ENCODE data around the gene PVRIG.
"Not testable (repeated sequence)": the region's sequence is repeated elsewhere in the genome, so short reads cannot be mapped to it uniquely, and the experiment has no call there.

PVRIG gene

GRCh38 chr7:100195222-100195621 is 24.5 kb upstream of the PVRIG start:
- DNase-seq (ENCODE audit: low read depth), result no peak

- not testable (repeated sequence) for DNase-seq (ENCODE audit: low read depth)
Measured at GRCh38 chr7:100195901-100196322, 23.8 kb upstream of the PVRIG start.

GRCh38 chr7:100198266-100198665 is 21.5 kb upstream of the PVRIG start:
- no peak for DNase-seq (ENCODE audit: low read depth)

- DNase-seq (ENCODE audit: low read depth), result no peak
Measured at GRCh38 chr7:100200693-100201092, 19.1 kb upstream of the PVRIG start.

GRCh38 chr7:100204454-100204853 is 15.3 kb upstream of the PVRIG start:
- no peak for DNase-seq (ENCODE audit: low read depth)

- no peak for DNase-seq (ENCODE audit: low read depth)
Measured at GRCh38 chr7:100208911-100209408, 10.8 kb upstream of the PVRIG start.

GRCh38 chr7:100209493-100209892 is 10.3 kb upstream of the PVRIG start:
- DNase-seq (ENCODE audit: low read depth), result no peak

- DNase-seq (ENCODE audit: low read depth), result no peak
Measured at GRCh38 chr7:100210805-100211204, 8.9 kb upstream of the PVRIG start.

- DNase-seq (ENCODE audit: low read depth), result peak; percentile 23
Measured at GRCh38 chr7:100211342-100211780, 8.4 kb upstream of the PVRIG start.

- no peak for DNase-seq (ENCODE audit: low read depth)
Measured at GRCh38 chr7:100212631-100213286, 7.0 kb upstream of the PVRIG start.

GRCh38 chr7:100213672-100214071 is 6.1 kb upstream of the PVRIG start:
- DNase-seq (ENCODE audit: low read depth), result no peak

GRCh38 chr7:100214356-100214755 is 5.4 kb upstream of the PVRIG start:
- not testable (repeated sequence) for DNase-seq (ENCODE audit: low read depth)

GRCh38 chr7:100215895-100216294 is 3.9 kb upstream of the PVRIG start:
- DNase-seq (ENCODE audit: low read depth), result no peak

- peak; percentile 71 for DNase-seq (ENCODE audit: low read depth)
Measured at GRCh38 chr7:100217934-100218333, 1.8 kb upstream of the PVRIG start.

- no peak for DNase-seq (ENCODE audit: low read depth)
Measured at GRCh38 chr7:100219271-100219737, 445 bp upstream of the PVRIG start.

- DNase-seq (ENCODE audit: low read depth), result no peak
Measured at GRCh38 chr7:100220586-100221230, 959 bp downstream of the PVRIG start.

- DNase-seq (ENCODE audit: low read depth), result peak; percentile 65
Measured at GRCh38 chr7:100221231-100221718, 1.5 kb downstream of the PVRIG start.

- peak; percentile 20 for DNase-seq (ENCODE audit: low read depth)
Measured at GRCh38 chr7:100221767-100222444, 2.2 kb downstream of the PVRIG start.

GRCh38 chr7:100222445-100223132 is 2.8 kb downstream of the PVRIG start:
- no peak for DNase-seq (ENCODE audit: low read depth)

- DNase-seq (ENCODE audit: low read depth), result not testable (repeated sequence)
Measured at GRCh38 chr7:100223376-100223927, 3.7 kb downstream of the PVRIG start.

GRCh38 chr7:100224891-100225290 is 5.1 kb downstream of the PVRIG start:
- DNase-seq (ENCODE audit: low read depth), result not testable (repeated sequence)
